ENCODE results near the gene NKAIN2. TPM values are rescaled to one million over a fixed set of nuclear protein-coding genes. Genes with fewer than 3 reads are reported as not detected.

The NKAIN2 gene
- total RNA-seq, 2 donors from 2014 or later, result 0.31 to 2.3 TPM

DNA sequence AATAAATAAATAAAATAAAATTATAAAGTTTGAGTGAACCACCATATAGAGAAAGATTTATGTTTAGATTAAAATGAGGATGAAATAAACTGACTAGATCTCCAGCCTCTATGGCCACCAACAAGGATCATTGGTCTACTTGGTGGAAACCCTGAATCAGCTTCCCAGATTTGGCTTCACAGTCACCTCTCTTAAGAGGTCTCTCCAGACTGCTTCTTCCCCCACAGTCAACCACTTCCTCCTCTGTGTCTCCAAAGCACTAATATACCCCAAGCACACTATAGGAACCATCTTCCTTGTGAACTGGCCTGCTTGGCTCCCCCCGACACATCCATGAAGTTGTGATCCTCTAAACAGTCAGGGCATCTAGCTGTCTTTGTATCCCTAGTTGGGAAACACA, 629.0 kb downstream of the NKAIN2 start:
- Histone ChIP-seq H3K36me3 (no peaks in the 10 kb centered on the region), H3K4me3 (no peak overlapping the region), H3K27me3 (no peaks in the 10 kb centered on the region), H3K27ac (no peak overlapping the region), H3K9me3 (no peaks in the 10 kb centered on the region), H3K4me1 (no peaks in the 10 kb centered on the region)
- TF ChIP-seq, protein P1, sequence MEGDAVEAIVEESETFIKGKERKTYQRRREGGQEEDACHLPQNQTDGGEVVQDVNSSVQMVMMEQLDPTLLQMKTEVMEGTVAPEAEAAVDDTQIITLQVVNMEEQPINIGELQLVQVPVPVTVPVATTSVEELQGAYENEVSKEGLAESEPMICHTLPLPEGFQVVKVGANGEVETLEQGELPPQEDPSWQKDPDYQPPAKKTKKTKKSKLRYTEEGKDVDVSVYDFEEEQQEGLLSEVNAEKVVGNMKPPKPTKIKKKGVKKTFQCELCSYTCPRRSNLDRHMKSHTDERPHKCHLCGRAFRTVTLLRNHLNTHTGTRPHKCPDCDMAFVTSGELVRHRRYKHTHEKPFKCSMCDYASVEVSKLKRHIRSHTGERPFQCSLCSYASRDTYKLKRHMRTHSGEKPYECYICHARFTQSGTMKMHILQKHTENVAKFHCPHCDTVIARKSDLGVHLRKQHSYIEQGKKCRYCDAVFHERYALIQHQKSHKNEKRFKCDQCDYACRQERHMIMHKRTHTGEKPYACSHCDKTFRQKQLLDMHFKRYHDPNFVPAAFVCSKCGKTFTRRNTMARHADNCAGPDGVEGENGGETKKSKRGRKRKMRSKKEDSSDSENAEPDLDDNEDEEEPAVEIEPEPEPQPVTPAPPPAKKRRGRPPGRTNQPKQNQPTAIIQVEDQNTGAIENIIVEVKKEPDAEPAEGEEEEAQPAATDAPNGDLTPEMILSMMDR (IDR thresholded peaks at IDR 0.05), result no peak
- DNase-seq (ENCODE audit: low spot score), result no peak

DNA sequence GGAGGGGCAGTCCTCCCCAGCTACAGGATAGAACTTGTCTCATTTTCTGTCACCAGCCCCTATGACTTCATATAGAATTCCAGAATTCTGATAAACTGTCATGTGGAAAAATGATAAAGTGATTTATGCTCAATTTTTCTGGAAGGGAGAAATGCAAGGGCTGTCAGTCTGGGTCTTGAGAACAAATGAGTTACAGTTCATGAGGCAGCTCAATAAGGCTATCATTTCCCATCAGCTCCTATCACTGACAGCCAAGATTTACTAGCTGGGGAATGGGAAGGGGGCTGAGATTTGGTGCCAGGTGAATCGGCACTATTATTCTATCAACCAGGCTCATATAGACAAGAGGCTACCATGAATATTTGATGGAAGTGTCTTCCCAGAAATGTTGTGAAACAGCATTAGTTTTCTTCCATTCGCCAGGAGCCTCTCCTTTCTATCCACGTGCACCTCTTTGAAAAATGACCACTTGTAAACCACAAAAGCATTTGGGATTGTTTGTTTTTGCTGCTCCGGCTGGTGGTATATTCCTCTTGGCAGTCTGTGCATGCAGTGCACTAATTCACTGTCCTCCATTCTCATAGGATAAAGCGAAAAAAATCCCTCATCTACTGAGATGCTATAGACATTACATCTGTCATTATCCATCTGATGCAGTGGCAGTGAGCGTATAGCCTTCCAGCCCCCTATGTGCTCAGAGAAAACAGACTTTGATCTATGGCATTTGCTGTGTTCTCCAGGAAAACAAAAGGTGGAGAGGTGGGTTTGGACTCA, 629.9 kb downstream of the NKAIN2 start:
- Histone ChIP-seq H3K27ac (no peak overlapping the region), H3K9me3 (no peaks in the 10 kb centered on the region), H3K27me3 (no peaks in the 10 kb centered on the region), H3K4me3 (no peak overlapping the region), H3K36me3 (no peaks in the 10 kb centered on the region), H3K4me1 (no peaks in the 10 kb centered on the region)
- TF ChIP-seq, protein P1 (IDR thresholded peaks at IDR 0.05), result no peak
- no peak for DNase-seq (ENCODE audit: low spot score)

DNA sequence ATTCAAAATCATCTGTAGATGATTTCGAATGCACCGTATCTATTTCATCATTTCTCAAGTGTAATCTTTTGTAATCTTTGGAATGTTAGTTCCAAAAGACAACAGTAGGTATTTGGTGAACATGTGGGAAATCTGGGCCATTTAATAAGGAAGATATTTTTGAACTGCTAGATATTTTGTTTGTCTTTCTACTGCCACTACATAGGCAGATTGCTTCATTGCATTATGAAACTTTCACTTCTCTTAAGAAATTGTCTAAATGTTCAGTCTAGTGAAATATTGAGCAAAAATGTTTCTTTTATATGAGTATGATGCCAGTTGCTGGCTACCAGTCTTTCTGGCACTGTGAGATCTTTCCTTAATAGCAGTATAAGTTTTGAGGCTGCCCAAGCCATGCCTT, 630.8 kb downstream of the NKAIN2 start:
- TF ChIP-seq, protein P1 (IDR thresholded peaks at IDR 0.05), result no peak
- H3K36me3 ChIP-seq, result no peaks in the 10 kb centered on the region
- no peaks in the 10 kb centered on the region for H3K4me1 ChIP-seq
- no peaks in the 10 kb centered on the region for H3K27me3 ChIP-seq
- no peak overlapping the region for H3K4me3 ChIP-seq
- no peak overlapping the region for H3K27ac ChIP-seq
- no peak for DNase-seq (ENCODE audit: low spot score)
- no peaks in the 10 kb centered on the region for H3K9me3 ChIP-seq

DNA sequence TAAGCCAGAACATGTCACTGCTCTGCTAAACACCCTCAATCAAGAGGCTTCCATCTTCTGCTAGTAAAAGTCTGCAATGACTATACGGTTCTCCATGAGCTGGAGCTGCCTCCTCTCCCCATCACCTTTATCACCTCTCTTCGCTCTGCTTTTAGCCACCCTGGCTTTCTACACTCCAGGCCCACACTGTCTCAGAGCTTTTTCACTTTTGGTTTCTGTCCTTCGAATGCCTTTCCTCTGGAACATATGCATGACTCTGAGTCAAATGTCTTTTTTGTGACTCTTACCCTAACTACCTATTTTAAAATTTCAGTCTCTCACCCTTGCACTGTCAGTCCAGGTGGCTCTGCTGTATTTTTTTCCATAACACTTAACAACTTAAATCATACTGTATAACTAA, 633.1 kb downstream of the NKAIN2 start:
- no peak overlapping the region for H3K4me3 ChIP-seq
- no peak overlapping the region for H3K27ac ChIP-seq
- TF ChIP-seq, protein P1 (IDR thresholded peaks at IDR 0.05), result no peak
- no peaks in the 10 kb centered on the region for H3K9me3 ChIP-seq
- no peaks in the 10 kb centered on the region for H3K36me3 ChIP-seq
- no peaks in the 10 kb centered on the region for H3K27me3 ChIP-seq
- no peaks in the 10 kb centered on the region for H3K4me1 ChIP-seq
- DNase-seq (ENCODE audit: low spot score), result no peak

DNA sequence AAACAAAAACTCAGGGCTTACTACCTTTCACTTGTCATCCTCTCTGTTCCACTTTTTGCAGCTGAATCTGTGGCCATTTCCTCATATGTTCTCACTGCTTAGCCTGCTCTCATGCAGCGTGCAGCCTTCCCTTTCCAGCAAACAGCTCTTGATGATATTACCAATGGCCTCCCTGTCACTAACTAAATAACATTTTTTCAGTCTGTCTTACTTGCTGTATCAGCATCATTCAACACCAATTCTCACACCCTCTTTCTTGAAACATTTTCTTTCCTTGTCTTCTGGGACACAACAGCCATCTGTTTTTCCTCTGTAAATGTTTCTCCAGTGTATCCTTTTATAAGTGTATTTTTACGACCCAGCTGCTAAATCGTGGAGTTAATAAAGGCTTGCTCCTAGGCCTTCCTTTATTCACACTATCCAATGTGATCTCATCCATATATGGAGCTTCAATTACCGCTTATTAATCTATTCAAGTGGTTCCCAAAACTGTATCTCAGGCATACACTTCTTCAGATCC, 634.9 kb downstream of the NKAIN2 start:
- no peaks in the 10 kb centered on the region for H3K9me3 ChIP-seq
- no peak overlapping the region for H3K27ac ChIP-seq
- no peak for DNase-seq (ENCODE audit: low spot score)
- no peaks in the 10 kb centered on the region for H3K36me3 ChIP-seq
- no peaks in the 10 kb centered on the region for H3K4me1 ChIP-seq
- H3K4me3 ChIP-seq, result no peak overlapping the region
- H3K27me3 ChIP-seq, result no peaks in the 10 kb centered on the region
- TF ChIP-seq, protein P1 (IDR thresholded peaks at IDR 0.05), result no peak
